Fibroblast of the aortic adventitia (primary cell): ENCODE results near the gene ARL2. TPM values are rescaled to one million over a fixed set of nuclear protein-coding genes. Genes with fewer than 3 reads are reported as not detected.
"Not testable (repeated sequence)": the region's sequence is repeated elsewhere in the genome, so short reads cannot be mapped to it uniquely, and the experiment has no call there.

ENCODE experiments used
- DNase-seq: peaks from one replicate; pipeline ENCODE4 v3.0.0-alpha.2; 2010; ENCODE audit warnings: low read depth
- H3K4me3 ChIP-seq: 2 replicates; pipeline ENCODE4 v1.5.1; 2011; ENCODE audit warnings: low read depth, mild to moderate bottlenecking, control low read depth, low read length, moderate library complexity
- total RNA-seq: library from RNA; depleted of rRNA; stranded (reverse); fragments of >200 nt; gene quantifications from 2 replicates; pipeline ENCODE4 v1.2.3, GENCODE V29; 2012; ENCODE audit warnings: low replicate concordance
- TF ChIP-seq, protein P1 (sequence below): IDR thresholded peaks from 2 replicates; pipeline ENCODE4 v1.5.1; 2011; ENCODE audit warnings: mild to moderate bottlenecking, low read length, control low read depth, inconsistent platforms; ENCODE audit not compliant: insufficient read depth

The ARL2 gene
- total RNA-seq, 1 donor = 97.9 TPM

GRCh38 chr11:64996710-64997380, 17.1 kb upstream of the ARL2 start, which contains the start of gene BATF2:
BATF2 (minus strand) TSS chr11:64996971; CDS start chr11:64996914, 57 bp downstream.
- peak within 1 kb of the TSS; percentile 55 for H3K4me3 ChIP-seq
- DNase-seq = peak; percentile 66
- TF ChIP-seq, protein P1, sequence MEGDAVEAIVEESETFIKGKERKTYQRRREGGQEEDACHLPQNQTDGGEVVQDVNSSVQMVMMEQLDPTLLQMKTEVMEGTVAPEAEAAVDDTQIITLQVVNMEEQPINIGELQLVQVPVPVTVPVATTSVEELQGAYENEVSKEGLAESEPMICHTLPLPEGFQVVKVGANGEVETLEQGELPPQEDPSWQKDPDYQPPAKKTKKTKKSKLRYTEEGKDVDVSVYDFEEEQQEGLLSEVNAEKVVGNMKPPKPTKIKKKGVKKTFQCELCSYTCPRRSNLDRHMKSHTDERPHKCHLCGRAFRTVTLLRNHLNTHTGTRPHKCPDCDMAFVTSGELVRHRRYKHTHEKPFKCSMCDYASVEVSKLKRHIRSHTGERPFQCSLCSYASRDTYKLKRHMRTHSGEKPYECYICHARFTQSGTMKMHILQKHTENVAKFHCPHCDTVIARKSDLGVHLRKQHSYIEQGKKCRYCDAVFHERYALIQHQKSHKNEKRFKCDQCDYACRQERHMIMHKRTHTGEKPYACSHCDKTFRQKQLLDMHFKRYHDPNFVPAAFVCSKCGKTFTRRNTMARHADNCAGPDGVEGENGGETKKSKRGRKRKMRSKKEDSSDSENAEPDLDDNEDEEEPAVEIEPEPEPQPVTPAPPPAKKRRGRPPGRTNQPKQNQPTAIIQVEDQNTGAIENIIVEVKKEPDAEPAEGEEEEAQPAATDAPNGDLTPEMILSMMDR = peak; percentile 20

DNA sequence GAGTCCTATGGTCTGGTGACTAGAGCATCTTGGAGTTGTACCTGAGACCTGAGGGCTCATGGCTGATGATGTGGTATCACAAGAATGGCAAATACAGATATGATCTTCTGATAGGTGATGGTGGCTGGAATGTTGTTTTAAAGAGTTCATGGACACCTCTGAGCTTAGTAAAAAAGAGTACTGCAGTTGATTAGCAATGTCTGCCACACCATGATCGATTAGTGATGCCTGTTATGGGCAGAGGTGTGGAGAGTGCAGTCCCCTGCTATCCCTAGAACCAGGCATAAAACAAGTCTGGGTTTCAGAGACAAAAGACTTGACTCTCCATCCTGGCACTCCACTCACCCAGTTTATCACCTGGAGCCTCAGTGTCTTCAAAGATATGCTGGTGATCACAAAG, 15.8 kb upstream of the ARL2 start:
- TF ChIP-seq, protein P1 = no peak
- no peak overlapping the region for H3K4me3 ChIP-seq
- no peak for DNase-seq

- TF ChIP-seq, protein P1 = no peak
- DNase-seq = no peak
- H3K4me3 ChIP-seq = no peak overlapping the region
These were observed 15.1 kb upstream of the ARL2 start for GRCh38 chr11:64998690-64999431.

DNA sequence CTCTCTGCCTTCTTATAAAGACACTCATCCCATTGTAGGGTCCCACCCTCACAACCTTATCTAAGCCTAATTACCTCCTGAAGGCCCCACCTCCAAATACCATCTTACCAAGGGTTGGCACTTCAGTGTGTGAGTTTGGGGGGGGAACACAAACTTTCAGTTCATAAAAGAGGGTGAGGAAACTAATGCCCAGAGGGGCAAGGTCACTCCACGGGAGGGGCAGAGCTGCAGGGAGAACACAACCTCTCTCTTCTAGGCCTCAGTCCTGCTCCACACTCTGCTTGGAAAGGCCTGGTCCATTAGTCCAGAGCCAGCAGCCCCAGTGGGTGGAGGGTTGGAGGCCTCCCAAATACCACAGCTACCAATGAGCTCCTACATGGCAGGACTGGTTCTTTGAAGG, 14.5 kb upstream of the ARL2 start:
- H3K4me3 ChIP-seq = no peak overlapping the region
- TF ChIP-seq, protein P1 = no peak
- DNase-seq = no peak

- TF ChIP-seq, protein P1 = no peak
- no peak overlapping the region for H3K4me3 ChIP-seq
- DNase-seq = no peak
These were observed 11.3 kb upstream of the ARL2 start for GRCh38 chr11:65002706-65003105.

GRCh38 chr11:65003282-65003681, 10.7 kb upstream of the ARL2 start:
- TF ChIP-seq, protein P1 = no peak
- DNase-seq = peak; percentile 52
- H3K4me3 ChIP-seq = no peak overlapping the region

DNA sequence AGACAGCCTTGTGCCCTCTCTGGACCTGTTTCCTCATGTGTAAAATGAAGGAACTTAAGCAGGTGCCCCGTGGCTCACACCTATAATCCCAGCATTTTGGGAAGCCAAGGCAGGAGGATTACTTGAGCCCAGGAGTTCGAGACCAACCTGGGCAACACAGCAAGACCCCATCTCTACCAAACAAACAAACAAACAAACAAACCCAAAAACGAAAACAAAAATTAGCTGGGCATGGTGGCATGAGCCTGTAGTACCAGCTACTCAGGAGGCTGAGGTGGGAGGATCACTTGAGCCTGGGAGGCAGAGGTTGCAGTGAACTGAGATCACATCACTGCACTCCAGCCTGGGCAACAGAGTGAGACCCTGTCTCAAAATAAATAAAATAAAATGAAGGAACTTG, 10.0 kb upstream of the ARL2 start:
- not testable (repeated sequence) for H3K4me3 ChIP-seq, DNase-seq
